K562 (cell line): ENCODE data around the gene PSRC1. TPM values are rescaled to one million over a fixed set of nuclear protein-coding genes. Genes with fewer than 3 reads are reported as not detected.

Source experiments
- CBX5 ChIP-seq: IDR thresholded peaks from 2 replicates; pipeline ENCODE4 v1.6.1; 2014; ENCODE audit warnings: low read depth, borderline replicate concordance
- CSDE1 ChIP-seq, 2 experiments: fragments of 450-650 bp; IDR thresholded peaks; 2 replicates each; pipeline ENCODE4 v1.6.1; 2016; ENCODE audit warnings: mild to moderate bottlenecking in 1 of 2
- HCFC1 ChIP-seq: IDR thresholded peaks from 2 replicates; pipeline ENCODE4 v1.6.1; 2012; ENCODE audit warnings: low read depth, low read length, improper control_type of control experiment
- KLF1 ChIP-seq: fragments of 450-650 bp; IDR thresholded peaks from 2 replicates; pipeline ENCODE4 v1.6.1; 2016; ENCODE audit warnings: missing genetic modification characterization, missing compliant biosample characterization
- MAX ChIP-seq: sonication (generic); formaldehyde crosslinking; IDR thresholded peaks from 2 replicates; pipeline ENCODE4 v1.9.0; 2022; ENCODE audit warnings: mild to moderate bottlenecking, missing genetic modification reagents
- MYNN ChIP-seq, 2 experiments: sonication (generic); formaldehyde crosslinking in 1 of 2; IDR thresholded peaks; 2 replicates each; pipeline versions ENCODE4 v1.5.0 to v1.6.1; 2016 to 2020; ENCODE audit warnings: antibody characterized with exemption in 1 of 2, missing genetic modification reagents in 1 of 2
- NCOA1 ChIP-seq: fragments of 450-650 bp; IDR thresholded peaks from 2 replicates; pipeline ENCODE4 v1.6.1; 2016; ENCODE audit warnings: low read depth
- RB1 ChIP-seq: fragments of 450-650 bp; IDR thresholded peaks from 2 replicates; pipeline ENCODE4 v1.6.1; 2017; ENCODE audit warnings: low read depth, mild to moderate bottlenecking
- RFX7 ChIP-seq: fragments of 250-450 bp; sonication (Bioruptor Pico); IDR thresholded peaks from 2 replicates; pipeline ENCODE4 v1.5.1; 2021; ENCODE audit warnings: mild to moderate bottlenecking
- SRF ChIP-seq, 2 experiments: fragments of 250-450, 450-650 bp in 1 of 2; sonication (Bioruptor Pico) in 1 of 2; sonication (generic) in 1 of 2; formaldehyde crosslinking; IDR thresholded peaks; 2 replicates each; pipeline versions ENCODE4 v1.5.0 to v1.5.1; 2020 to 2022; ENCODE audit warnings: mild to moderate bottlenecking in 1 of 2, missing genetic modification reagents in 1 of 2
- TBL1XR1 ChIP-seq, 2 experiments: IDR thresholded peaks; 2 replicates each; pipeline ENCODE4 v1.6.1; 2012; ENCODE audit warnings: improper control_type of control experiment in 2 of 2, low read length in 2 of 2, mild to moderate bottlenecking in 1 of 2
- ZMIZ1 ChIP-seq, 2 experiments: fragments of 150-350 bp in 1 of 2; IDR thresholded peaks; 2 replicates each; pipeline ENCODE4 v1.6.1; 2012 to 2016; ENCODE audit warnings: low read depth in 2 of 2, low read length in 2 of 2, mild to moderate bottlenecking in 1 of 2, moderate library complexity in 1 of 2
- ZNF146 ChIP-seq: IDR thresholded peaks from one replicate; pipeline ENCODE4 v1.6.1; 2018; ENCODE audit warnings: missing compliant biosample characterization; ENCODE audit not compliant: unreplicated experiment
- ZNF316 ChIP-seq: fragments of 450-650 bp; IDR thresholded peaks from 2 replicates; pipeline ENCODE4 v1.6.1; 2016
- ZNF668 ChIP-seq: fragments of 250-450 bp; sonication (Bioruptor Pico); IDR thresholded peaks from 2 replicates; pipeline ENCODE4 v1.8.0; 2022; ENCODE audit warnings: mild to moderate bottlenecking, inconsistent platforms
- ZNF766 ChIP-seq: fragments of 200-800 bp; sonication (Bioruptor generic); conservative IDR thresholded peaks from 2 replicates; pipeline ENCODE4 v1.6.1; 2016; ENCODE audit warnings: missing genetic modification characterization, missing compliant biosample characterization
- polyA plus RNA-seq, 8 experiments: library from polyadenylated mRNA; depleted of rRNA in 4 of 8; stranded (reverse) in 5 of 8; unstranded in 3 of 8; fragments of >200 nt; fragmentation: Nextera tagmentation in 2 of 8; fragmentation: Illumina TruSeq in 1 of 8; extraction: Ambion mirVana in 2 of 8; extraction: Trizol in 1 of 8; gene quantifications; 2 replicates each; pipeline versions ENCODE4 v1.2.1 to v1.2.3, GENCODE V29; 2011 to 2014; ENCODE audit warnings: inconsistent platforms in 1 of 8, missing spikeins in 1 of 8
- total RNA-seq, 7 experiments: library from RNA; depleted of rRNA in 6 of 7; stranded (reverse); fragments of >200 nt in 6 of 7; fragmentation: Illumina TruSeq in 2 of 7; extraction: Trizol in 2 of 7; gene quantifications; 2 replicates each; pipeline versions ENCODE4 v1.2.1 to v1.2.3, GENCODE V29; 2011 to 2021; ENCODE audit warnings: low replicate concordance in 1 of 7
- TF ChIP-seq, protein P1 (sequence below): fragments of 250-450 bp; sonication (Bioruptor Pico); IDR thresholded peaks from 2 replicates; pipeline ENCODE4 v1.9.0; 2021; ENCODE audit warnings: mild to moderate bottlenecking, inconsistent platforms
- TF ChIP-seq, protein P2 (sequence below): sonication (generic); formaldehyde crosslinking; IDR thresholded peaks from 2 replicates; pipeline ENCODE4 v1.8.1; 2023; ENCODE audit warnings: mild to moderate bottlenecking, missing genetic modification reagents

The PSRC1 gene
- total and polyA plus RNA-seq, 9 of the 15 experiments (the other 6 are each of a cell fraction or from before 2014, with no cell fraction given): 6.5 to 65.2 (median 39.3) TPM

- 0 out of 2 replicates have a peak, but pooled peaks have one; percentile 32 for TF ChIP-seq ZNF766 (CRISPR knock-in tag)
- no peak for TF ChIP-seq HCFC1
- TF ChIP-seq MAX: peak; percentile 59
- TF ChIP-seq, protein P1, sequence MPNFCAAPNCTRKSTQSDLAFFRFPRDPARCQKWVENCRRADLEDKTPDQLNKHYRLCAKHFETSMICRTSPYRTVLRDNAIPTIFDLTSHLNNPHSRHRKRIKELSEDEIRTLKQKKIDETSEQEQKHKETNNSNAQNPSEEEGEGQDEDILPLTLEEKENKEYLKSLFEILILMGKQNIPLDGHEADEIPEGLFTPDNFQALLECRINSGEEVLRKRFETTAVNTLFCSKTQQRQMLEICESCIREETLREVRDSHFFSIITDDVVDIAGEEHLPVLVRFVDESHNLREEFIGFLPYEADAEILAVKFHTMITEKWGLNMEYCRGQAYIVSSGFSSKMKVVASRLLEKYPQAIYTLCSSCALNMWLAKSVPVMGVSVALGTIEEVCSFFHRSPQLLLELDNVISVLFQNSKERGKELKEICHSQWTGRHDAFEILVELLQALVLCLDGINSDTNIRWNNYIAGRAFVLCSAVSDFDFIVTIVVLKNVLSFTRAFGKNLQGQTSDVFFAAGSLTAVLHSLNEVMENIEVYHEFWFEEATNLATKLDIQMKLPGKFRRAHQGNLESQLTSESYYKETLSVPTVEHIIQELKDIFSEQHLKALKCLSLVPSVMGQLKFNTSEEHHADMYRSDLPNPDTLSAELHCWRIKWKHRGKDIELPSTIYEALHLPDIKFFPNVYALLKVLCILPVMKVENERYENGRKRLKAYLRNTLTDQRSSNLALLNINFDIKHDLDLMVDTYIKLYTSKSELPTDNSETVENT: peak; percentile 37; the same call in 1 of the 2 replicates
- TF ChIP-seq ZNF146 (CRISPR knock-in tag): no peak
- TF ChIP-seq, protein P2, sequence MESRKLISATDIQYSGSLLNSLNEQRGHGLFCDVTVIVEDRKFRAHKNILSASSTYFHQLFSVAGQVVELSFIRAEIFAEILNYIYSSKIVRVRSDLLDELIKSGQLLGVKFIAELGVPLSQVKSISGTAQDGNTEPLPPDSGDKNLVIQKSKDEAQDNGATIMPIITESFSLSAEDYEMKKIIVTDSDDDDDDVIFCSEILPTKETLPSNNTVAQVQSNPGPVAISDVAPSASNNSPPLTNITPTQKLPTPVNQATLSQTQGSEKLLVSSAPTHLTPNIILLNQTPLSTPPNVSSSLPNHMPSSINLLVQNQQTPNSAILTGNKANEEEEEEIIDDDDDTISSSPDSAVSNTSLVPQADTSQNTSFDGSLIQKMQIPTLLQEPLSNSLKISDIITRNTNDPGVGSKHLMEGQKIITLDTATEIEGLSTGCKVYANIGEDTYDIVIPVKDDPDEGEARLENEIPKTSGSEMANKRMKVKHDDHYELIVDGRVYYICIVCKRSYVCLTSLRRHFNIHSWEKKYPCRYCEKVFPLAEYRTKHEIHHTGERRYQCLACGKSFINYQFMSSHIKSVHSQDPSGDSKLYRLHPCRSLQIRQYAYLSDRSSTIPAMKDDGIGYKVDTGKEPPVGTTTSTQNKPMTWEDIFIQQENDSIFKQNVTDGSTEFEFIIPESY (CRISPR knock-in tag): peak; percentile 46
- peak; percentile 79 for TF ChIP-seq ZNF316
- TF ChIP-seq MYNN (IDR thresholded peaks at IDR 0.05): peak; percentile 65; the same call in 1 of the 2 replicates
- TF ChIP-seq MYNN (CRISPR knock-in tag; IDR thresholded peaks at IDR 0.05): no peak
- TF ChIP-seq TBL1XR1 (IDR thresholded peaks at IDR 0.05; ENCODE audit: low read length in 2 of 2): peak in 1 of 2 experiments; percentile 21; a peak in 1 of 4 replicates
- TF ChIP-seq ZNF668 (CRISPR knock-in tag): no peak
- 0 out of 2 replicates have a peak, but pooled peaks have one; percentile 53 for TF ChIP-seq KLF1 (tag)
- peak in 1 of 2 experiments; percentile 93; a peak in 1 of 4 replicates for TF ChIP-seq SRF (CRISPR knock-in tag; IDR thresholded peaks at IDR 0.05)
- no peak for TF ChIP-seq RFX7 (CRISPR knock-in tag)
- TF ChIP-seq ZMIZ1 (IDR thresholded peaks at IDR 0.05; ENCODE audit: low read depth in 2 of 2, low read length in 2 of 2): peak in 1 of 2 experiments; percentile 23; a peak in 1 of 4 replicates
- 0 out of 2 replicates have a peak, but pooled peaks have one; percentile 8 for TF ChIP-seq CBX5
- no peak for TF ChIP-seq CSDE1 (IDR thresholded peaks at IDR 0.05)
- TF ChIP-seq NCOA1: 0 out of 2 replicates have a peak, but pooled peaks have one; percentile 34
- TF ChIP-seq RB1: peak; percentile 75
Observed at GRCh38 chr1:109277434-109278204, 5.3 kb downstream of the PSRC1 start (continued).
